Hematopoietic multipotent progenitor cell treated with erythropoietin and hydrocortisone succinate and interleukin-3 and kit ligand, for 8 days (in vitro differentiated cells): Measurements from ENCODE around the gene LSS.

ENCODE experiments used
- DNase-seq: peaks from one replicate; pipeline ENCODE4 v3.0.0-alpha.2; 2015

The LSS gene

GRCh38 chr21:46165098-46165497 is 63.5 kb downstream of the LSS start:
- DNase-seq, result no peak

- DNase-seq, result no peak
Observed at GRCh38 chr21:46163380-46163779, 65.2 kb downstream of the LSS start.

GRCh38 chr21:46161633-46162592 is 66.7 kb downstream of the LSS start:
- DNase-seq, result no peak

- DNase-seq, result no peak
Observed at GRCh38 chr21:46160907-46161632, 67.5 kb downstream of the LSS start.

- DNase-seq, result no peak
Observed at GRCh38 chr21:46160657-46160906, 68.0 kb downstream of the LSS start.

GRCh38 chr21:46159841-46160656 is 68.5 kb downstream of the LSS start:
- no peak for DNase-seq

GRCh38 chr21:46159390-46159789 is 69.2 kb downstream of the LSS start:
- no peak for DNase-seq

- no peak for DNase-seq
Observed at GRCh38 chr21:46158666-46159300, 69.8 kb downstream of the LSS start.

GRCh38 chr21:46157987-46158451 is 70.6 kb downstream of the LSS start:
- DNase-seq, result no peak

GRCh38 chr21:46157396-46157986 is 71.1 kb downstream of the LSS start:
- DNase-seq, result no peak

- no peak for DNase-seq
Observed at GRCh38 chr21:46156678-46157077, 71.9 kb downstream of the LSS start.

- no peak for DNase-seq
Observed at GRCh38 chr21:46156378-46156645, 72.3 kb downstream of the LSS start.

- DNase-seq, result no peak
Observed at GRCh38 chr21:46155514-46156377, 72.8 kb downstream of the LSS start, which contains the start of gene FTCD. FTCD (minus strand) TSS chr21:46155579; CDS start chr21:46155523, 56 bp downstream.

- DNase-seq, result no peak
Observed at GRCh38 chr21:46154955-46155513, 73.5 kb downstream of the LSS start.

- DNase-seq, result no peak
Observed at GRCh38 chr21:46154155-46154954, 74.2 kb downstream of the LSS start.

- peak; percentile 48 for DNase-seq
Observed at GRCh38 chr21:46153247-46154154, 75.1 kb downstream of the LSS start.

GRCh38 chr21:46152927-46153246 is 75.7 kb downstream of the LSS start:
- DNase-seq, result no peak

GRCh38 chr21:46151989-46152926 is 76.3 kb downstream of the LSS start:
- no peak for DNase-seq
